Hippocampal formation (tissue), 2 donors: Measurements from ENCODE around the gene ATP6V1C2.
"Not testable (repeated sequence)": the region's sequence is repeated elsewhere in the genome, so short reads cannot be mapped to it uniquely, and the experiment has no call there.

ENCODE experiments used
- DNase-seq, 2 donors: peaks; one replicate each; lab custom pipeline; 2025; lab: John Stamatoyannopoulos, UW

The ATP6V1C2 gene

DNA sequence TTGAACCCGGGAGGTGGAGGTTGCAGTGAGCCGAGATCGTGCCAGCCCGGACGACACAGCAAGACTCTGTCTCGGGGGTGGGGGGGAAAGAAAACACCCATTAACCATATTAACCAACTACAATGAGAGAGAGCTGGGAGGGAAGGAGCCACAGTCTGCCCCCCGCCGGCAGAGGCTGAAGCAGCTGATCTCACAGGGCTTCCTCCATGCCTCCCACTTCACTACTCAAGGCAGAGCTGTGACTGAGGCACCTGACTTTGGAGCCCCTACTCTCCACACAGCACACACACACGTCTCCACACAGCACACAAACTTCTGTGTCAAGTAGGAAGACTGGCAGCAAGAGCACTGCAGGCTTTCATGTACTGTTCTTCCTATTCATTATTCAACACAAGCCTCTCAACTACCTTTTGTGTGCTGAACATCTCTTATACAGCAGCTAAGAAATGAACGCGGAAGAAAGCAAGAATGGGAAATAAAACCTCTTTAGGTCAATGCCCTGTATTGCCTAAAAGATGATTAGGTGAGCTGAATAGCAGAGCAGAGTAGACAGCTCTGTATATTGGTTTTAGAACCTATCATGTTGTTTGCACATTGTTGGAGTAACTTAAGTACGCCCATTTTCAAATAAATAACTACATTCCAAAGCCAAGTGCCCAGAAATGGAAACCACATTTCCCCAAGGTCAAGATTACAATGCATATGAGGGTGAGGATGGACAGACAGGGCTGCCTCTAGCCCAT lies 65.0 kb downstream of the ATP6V1C2 start:
- DNase-seq = no peak

DNA sequence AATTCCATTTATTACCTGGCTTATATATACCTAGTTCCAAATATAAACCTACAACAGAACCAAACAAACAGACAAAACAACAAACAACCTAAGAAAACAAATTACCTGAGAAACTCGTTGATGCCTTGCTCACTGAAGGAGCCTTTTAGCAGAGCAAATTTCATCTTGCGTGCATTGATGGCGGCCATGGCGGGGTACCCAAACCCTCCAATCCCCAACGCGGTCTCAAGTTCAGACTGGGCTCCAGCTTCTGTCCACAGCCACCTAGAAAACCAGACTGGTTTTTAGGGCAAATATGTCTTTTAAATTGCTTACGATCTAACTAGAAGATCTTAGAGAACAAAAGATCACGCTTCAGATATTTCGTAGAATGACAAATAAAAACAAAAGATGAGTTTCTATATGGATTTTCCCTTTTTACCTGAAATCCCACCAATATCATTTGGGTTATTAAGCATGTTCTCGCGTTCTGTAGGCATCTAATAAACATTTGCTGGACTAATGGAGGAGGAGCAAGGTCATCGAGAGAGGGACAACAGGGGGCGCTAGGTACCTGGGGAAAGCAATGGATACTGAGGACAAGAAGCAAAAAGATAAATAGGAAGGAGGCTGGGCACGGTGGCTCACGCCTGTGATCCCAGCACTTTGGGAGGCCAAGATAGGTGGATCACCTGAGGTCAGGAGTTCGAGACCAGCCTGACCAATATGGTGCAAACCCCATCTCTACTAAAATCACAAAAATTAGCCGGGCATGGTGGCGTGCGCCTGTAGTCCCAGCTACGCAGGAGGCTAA lies 65.9 kb downstream of the ATP6V1C2 start:
- no peak for DNase-seq

- no peak for DNase-seq
Measured at GRCh38 chr2:10788855-10789254, 67.4 kb downstream of the ATP6V1C2 start.

GRCh38 chr2:10790228-10790973 lies 69.0 kb downstream of the ATP6V1C2 start:
- no peak for DNase-seq

DNA sequence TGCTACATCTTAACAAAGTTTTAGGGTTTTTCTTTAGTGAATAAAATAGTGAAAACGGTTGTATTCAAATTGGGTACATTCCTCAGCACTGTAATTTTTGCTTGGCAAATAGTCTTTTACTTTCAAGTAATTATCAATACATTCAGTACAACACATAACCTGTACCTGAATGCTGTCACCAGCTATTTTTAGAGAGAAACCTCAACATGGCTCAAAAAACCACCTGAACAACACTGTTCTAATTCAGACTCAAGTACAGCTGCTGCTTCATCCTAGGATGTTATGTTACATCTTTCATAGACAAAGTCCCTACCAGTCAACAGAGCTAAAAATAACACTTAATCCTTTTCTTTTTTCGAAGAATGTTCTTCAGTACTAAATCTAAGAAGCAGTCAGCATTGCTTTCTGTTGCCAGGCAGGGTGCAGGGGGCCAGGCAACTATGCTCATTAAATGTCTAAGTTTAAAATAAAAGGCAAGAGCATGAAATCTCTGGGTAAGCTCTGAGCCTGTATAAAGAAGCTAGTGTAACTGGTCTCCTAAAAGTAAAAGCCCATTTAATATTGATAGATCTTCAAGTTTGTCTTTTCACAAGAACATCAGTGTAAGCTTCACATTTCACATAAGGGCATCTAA lies 70.7 kb downstream of the ATP6V1C2 start:
- no peak for DNase-seq

DNA sequence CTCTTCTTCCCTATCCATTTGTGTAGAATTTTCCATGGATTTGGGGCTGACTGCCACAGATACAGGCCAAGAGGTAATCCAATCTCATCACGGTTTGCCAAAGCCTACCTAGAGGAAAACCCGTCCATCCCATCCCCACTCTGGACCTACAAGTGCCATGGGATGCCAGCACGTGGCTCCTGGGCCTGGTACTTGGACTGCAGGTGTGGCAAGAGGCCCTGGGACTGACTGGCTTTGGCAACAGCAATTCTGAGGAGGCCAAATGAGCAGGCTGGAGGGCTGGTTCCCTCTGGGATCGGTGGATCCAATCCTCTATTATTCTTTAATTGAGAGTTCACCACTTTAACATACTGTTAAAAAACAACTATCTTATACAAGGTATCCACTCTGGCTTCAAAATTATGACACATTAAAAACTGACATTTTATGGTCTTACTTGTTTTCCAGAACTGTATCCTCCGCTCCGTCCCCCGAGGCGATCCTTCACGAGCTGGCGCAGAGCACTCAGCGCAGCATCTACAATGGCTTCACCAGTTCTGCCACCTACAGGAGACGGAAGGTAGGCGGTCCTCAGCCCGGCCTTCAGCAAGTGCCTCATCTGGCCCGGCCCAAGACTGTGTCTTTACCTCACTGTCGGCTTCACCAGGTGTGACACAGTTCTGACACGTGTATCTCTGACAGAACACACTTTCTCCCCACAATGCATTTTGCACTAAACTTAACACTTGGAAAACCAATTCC lies 71.4 kb downstream of the ATP6V1C2 start:
- no peak for DNase-seq

- DNase-seq = no peak
Measured at GRCh38 chr2:10793816-10794215, 72.4 kb downstream of the ATP6V1C2 start.

- DNase-seq = no peak
Measured at GRCh38 chr2:10794876-10795275, 73.4 kb downstream of the ATP6V1C2 start.

GRCh38 chr2:10795508-10796046 lies 74.1 kb downstream of the ATP6V1C2 start:
- DNase-seq = no peak

DNA sequence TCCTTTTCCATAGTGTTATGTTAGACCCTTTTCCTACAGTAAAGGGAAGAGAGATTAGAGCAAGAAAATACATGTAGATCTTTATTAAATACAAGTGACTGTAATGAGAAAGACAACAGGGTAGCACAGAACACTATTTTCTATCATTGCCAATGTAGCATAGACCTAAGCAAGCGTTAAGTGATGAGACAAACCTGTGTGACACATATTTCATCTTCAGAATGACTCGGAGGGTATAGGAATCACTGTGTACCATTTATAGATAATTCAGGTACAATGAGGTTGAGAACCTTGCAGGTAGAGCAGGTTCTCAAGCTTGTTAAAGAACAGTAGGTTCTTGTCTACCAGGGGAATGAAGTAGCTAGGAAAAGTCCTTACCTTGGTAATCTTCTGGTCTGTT lies 75.3 kb downstream of the ATP6V1C2 start:
- DNase-seq = no peak

DNA sequence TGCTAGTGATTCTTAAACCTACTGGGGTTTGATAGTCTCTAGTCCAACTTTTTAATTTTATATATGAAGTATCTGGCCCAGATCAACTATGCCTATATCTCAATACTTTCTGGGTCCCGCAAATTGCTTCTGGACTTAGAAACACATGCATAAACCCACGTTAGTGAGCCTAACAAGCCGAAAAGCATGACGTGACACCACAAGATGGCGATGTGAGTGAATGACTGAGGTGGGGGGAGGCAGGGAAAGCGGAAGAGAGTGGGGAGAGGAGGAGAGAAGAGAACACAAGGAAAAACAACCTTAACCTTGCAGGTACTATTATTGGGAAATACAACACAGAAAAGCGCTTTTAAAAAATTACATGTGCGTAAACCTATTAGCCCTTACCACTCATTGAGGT lies 77.4 kb downstream of the ATP6V1C2 start:
- no peak for DNase-seq

- DNase-seq = no peak
Measured at GRCh38 chr2:10800163-10800562, 78.7 kb downstream of the ATP6V1C2 start.

- DNase-seq = no peak
Measured at GRCh38 chr2:10802657-10803056, 81.2 kb downstream of the ATP6V1C2 start.

GRCh38 chr2:10805990-10806389 lies 84.6 kb downstream of the ATP6V1C2 start:
- DNase-seq = not testable (repeated sequence)

DNA sequence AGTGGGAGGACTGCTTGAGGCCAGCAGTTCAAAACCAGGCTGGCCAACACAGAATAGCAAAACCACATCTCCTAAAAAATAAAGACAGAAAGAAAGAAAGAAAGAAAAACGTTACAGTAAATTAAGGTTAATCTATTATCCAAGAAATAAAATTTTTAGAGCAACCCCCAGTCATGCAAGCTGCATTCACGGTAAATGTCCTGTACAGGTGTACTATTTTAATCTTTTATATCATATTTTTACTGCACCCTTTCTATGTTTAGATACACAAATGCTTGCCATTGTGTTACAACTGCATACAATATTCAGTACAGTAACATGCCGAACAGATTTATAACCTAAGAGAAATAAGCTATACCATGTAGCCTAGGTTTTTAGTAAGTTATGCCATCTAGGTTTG lies 85.1 kb downstream of the ATP6V1C2 start:
- no peak for DNase-seq

GRCh38 chr2:10810202-10811161 lies 89.1 kb downstream of the ATP6V1C2 start:
- no peak for DNase-seq

DNA sequence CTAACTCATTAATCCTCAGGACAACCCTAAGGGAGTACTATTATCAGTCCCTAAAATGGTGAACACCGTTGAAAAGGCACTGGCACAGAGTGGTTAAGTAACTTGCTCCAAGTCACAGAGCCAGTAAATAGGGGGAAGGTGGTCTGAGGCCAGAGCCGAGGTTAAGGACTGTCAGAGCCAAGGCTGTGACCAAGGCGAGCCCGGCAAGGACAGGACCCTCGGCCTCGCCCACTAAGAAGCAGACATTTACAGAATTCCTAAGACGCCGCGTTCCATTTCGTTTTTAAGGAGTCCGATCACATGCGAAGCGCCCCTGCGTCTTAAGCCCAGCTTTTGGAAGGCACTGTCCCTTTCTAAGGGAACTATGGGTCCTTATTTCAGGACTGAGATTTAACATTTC lies 90.1 kb downstream of the ATP6V1C2 start:
- DNase-seq = no peak

DNA sequence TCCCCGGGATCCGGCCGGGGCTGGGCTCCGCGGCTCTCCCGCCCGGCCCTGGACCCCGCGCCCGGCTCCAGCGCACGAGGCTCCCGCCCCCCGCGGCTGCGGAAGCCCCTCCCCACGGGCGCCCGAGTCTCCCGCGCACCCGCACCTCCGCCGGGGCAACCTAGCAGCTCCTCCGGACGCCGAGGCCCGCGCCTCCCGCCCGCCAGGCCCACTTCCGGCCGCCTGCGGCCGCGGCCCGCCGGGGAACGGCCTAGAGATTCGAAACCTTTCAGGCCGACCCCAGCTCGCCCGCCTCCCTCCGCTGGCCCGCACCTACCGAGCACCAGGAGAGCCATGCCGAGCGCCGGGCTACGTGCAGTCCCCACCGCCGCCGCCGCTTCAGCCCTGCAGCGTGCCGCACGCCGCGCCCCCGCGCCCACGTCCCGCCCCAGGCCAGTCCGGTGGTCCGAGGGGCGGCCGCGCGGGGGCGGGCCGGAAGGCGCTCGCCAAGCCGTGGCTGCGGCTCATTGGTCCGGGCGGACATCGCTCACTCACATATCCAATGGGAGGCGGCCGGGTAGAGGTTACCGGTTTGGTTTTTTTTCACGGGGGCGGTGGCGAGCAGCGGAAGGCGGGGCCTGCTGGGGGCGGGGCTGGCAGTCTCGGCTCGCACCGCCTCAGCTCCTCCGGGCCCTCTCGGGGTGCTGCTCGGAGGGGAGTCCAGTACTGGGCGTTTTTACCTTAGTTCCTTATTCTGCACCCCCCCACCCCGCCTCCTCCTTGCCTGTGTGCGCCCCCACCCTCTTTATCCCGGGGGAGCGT lies 91.1 kb downstream of the ATP6V1C2 start, which contains the start of gene PDIA6:
Gene PDIA6, minus strand, starts transcription at position 424 of the 801 bp plus-strand sequence. Its CDS starts 89 bp downstream, at position 335.
- peak; percentile 94 to 95 for DNase-seq
